ENCODE measurements around the gene SLC4A8.

Gene SLC4A8

DNA sequence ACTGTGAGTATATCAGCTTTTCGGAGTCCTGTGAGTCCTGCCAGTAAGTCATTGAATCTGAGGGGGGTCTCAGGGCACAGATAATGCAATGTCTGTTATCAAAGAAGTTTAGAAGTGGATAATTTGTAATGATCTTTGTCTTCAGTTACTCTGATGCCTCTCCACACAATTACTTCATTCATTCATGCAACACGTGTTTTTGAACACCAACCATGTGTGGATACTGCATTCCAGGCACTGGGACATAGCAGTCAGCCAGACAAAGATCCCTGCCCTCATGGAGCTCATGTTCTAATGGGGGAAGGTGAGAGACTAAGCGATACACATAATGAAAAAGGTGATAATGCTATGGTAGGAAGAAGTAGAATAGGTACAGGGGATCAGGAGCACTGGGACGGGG, 105.6 kb downstream of the SLC4A8 start:
- Histone ChIP-seq H2AFZ (ENCODE audit: low read length) (no peak overlapping the region), H3K4me2 (ENCODE audit: insufficient read depth, low read length, poor library complexity, severe bottlenecking) (no peak overlapping the region), H2BK12ac (ENCODE audit: low read length) (no peak overlapping the region), H3K27me3 (ENCODE audit: control insufficient read depth in 3 of 3, insufficient read depth in 3 of 3, low read depth in 1 of 3, low read length in 3 of 3) (peaks cover 0 to 6% (median 2%) of the 10 kb centered on the region in 3 experiments), H4K8ac (ENCODE audit: low read depth, low read length) (no peak overlapping the region), H3K9ac (ENCODE audit: low read depth, low read length, poor library complexity) (no peak overlapping the region), H3K36me3 (replicated peaks in 1 of 2; ENCODE audit: control insufficient read depth in 2 of 2, insufficient read depth in 2 of 2, low read length in 2 of 2) (no peaks in the 10 kb centered on the region), H2BK120ac (ENCODE audit: low read depth, low read length) (no peak overlapping the region), H3K4ac (ENCODE audit: low read length) (no peak overlapping the region), H3K79me1 (ENCODE audit: low read depth, low read length) (no peaks in the 10 kb centered on the region), H3K18ac (ENCODE audit: low read length) (no peak overlapping the region), H3K4me3 (ENCODE audit: low read length in 2 of 2) (no peak overlapping the region), H2BK5ac (ENCODE audit: low read length) (no peak overlapping the region), H2AK5ac (ENCODE audit: low read depth, low read length) (no peak overlapping the region), H4K91ac (ENCODE audit: low read depth, low read length, poor library complexity) (no peak overlapping the region), H3K27ac (replicated peaks; ENCODE audit: low read length) (no peak overlapping the region), H3K4me1 (ENCODE audit: control insufficient read depth in 2 of 2, insufficient read depth in 1 of 2, low read depth in 1 of 2, low read length in 2 of 2) (peaks cover 2 to 8% of the 10 kb centered on the region in 2 donors), H3K9me3 (replicated peaks in 1 of 2; ENCODE audit: control insufficient read depth in 2 of 2, insufficient read depth in 1 of 2, low read depth in 1 of 2, low read length in 2 of 2) (no peaks in the 10 kb centered on the region), H3K14ac (ENCODE audit: low read length) (no peak overlapping the region), H2BK15ac (ENCODE audit: low read length) (no peak overlapping the region), H3K23ac (ENCODE audit: low read depth, low read length, poor library complexity) (no peak overlapping the region)
- no peak for DNase-seq (ENCODE audit: low spot score)
- WGBS, 2 donors (ENCODE audit: extremely low coverage in 2 of 2, insufficient read length in 2 of 2, insufficient replicate concordance in 1 of 2): no CpG with 5 or more reads among the region's 4 CpGs

DNA sequence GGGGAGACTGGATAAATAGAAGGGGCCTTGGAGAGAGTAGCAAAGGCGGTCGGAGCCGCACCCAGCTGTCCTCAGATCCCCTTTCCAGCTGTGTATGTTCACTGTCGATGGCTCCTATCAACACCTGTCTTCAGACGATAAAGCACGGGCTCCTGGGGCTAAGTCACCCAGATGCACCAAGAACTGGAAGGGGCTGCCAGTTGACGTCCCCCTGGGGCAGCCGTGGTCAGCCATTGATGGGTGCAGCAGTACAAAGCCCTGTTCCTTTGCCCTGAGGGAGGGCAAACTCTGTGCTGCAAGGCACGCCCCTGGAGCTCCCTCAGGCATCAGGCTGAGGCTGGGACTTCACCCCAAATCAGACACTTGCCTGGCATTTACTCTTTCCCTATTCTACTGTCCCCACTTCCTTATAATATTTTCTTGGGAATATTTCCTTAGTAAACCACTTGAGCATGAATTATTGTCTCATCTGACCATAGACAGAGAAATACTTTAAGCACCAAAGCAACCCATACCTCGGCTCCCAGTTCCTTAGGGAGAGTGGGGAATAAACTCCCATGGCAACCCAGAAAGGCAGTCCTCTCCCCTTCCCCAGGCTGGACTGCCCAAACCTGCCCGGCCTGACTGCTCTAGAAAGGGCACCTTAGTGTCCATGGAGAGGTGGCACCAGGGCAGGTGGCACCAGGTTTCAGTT, 106.8 kb downstream of the SLC4A8 start:
- DNase-seq (ENCODE audit: low spot score): no peak

DNA sequence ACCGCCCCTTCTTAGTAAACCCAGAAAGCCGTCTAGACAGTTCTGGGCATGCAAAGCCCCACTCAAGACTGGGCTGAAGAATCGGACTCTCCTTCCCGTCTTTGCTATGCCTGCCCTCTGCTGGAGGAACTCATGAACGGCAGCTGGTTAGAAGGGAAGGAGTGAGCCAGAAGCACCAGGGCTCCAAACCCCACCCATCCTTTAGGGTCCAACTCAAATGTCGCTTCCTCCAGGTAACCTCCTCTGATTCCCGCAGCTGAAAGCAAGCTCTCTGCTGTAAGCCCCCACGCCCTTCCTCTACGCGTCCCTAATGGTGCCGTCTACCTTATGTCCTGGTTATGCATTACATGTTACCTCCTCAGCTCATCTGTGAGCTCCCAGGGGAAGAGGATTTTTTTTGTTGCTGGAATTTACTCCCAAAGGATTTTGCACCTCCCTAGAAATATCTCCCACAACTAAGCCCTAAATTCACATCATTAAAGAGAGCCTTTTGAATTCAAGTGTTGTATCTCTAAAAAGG, 107.4 kb downstream of the SLC4A8 start:
- Histone ChIP-seq H2BK15ac (ENCODE audit: low read length) (no peak overlapping the region), H3K27ac (replicated peaks; ENCODE audit: low read length) (no peak overlapping the region), H2AFZ (ENCODE audit: low read length) (peak overlapping the region; percentile 82), H3K36me3 (replicated peaks in 1 of 2; ENCODE audit: control insufficient read depth in 2 of 2, insufficient read depth in 2 of 2, low read length in 2 of 2) (no peaks in the 10 kb centered on the region), H3K27me3 (ENCODE audit: control insufficient read depth in 3 of 3, insufficient read depth in 3 of 3, low read depth in 1 of 3, low read length in 3 of 3) (peaks cover 0 to 6% (median 2%) of the 10 kb centered on the region in 3 experiments), H3K9me3 (replicated peaks in 1 of 2; ENCODE audit: control insufficient read depth in 2 of 2, insufficient read depth in 1 of 2, low read depth in 1 of 2, low read length in 2 of 2) (no peaks in the 10 kb centered on the region), H3K79me1 (ENCODE audit: low read depth, low read length) (no peaks in the 10 kb centered on the region), H2AK5ac (ENCODE audit: low read depth, low read length) (no peak overlapping the region), H3K18ac (ENCODE audit: low read length) (peak overlapping the region; percentile 5), H2BK5ac (ENCODE audit: low read length) (no peak overlapping the region), H4K8ac (ENCODE audit: low read depth, low read length) (no peak overlapping the region), H3K4me2 (ENCODE audit: insufficient read depth, low read length, poor library complexity, severe bottlenecking) (no peak overlapping the region), H3K4ac (ENCODE audit: low read length) (no peak overlapping the region), H3K14ac (ENCODE audit: low read length) (no peak overlapping the region), H3K23ac (ENCODE audit: low read depth, low read length, poor library complexity) (no peak overlapping the region), H3K4me1 (ENCODE audit: control insufficient read depth in 2 of 2, insufficient read depth in 1 of 2, low read depth in 1 of 2, low read length in 2 of 2) (peaks cover 2 to 8% of the 10 kb centered on the region in 2 donors), H4K91ac (ENCODE audit: low read depth, low read length, poor library complexity) (no peak overlapping the region), H2BK12ac (ENCODE audit: low read length) (no peak overlapping the region), H3K9ac (ENCODE audit: low read depth, low read length, poor library complexity) (no peak overlapping the region), H2BK120ac (ENCODE audit: low read depth, low read length) (no peak overlapping the region), H3K4me3 (ENCODE audit: low read length in 2 of 2) (no peak overlapping the region)
- peak; percentile 79 for DNase-seq (ENCODE audit: low spot score)
- WGBS, 2 donors (ENCODE audit: extremely low coverage in 2 of 2, insufficient read length in 2 of 2, insufficient replicate concordance in 1 of 2): no CpG with 5 or more reads among the region's 11 CpGs

More for the DNA sequence above, 106.8 kb downstream of the SLC4A8 start:
- H3K18ac ChIP-seq (ENCODE audit: low read length): peak overlapping the region; percentile 5
- H4K91ac ChIP-seq (ENCODE audit: low read depth, low read length, poor library complexity): no peak overlapping the region
- no peak overlapping the region for H3K14ac ChIP-seq (ENCODE audit: low read length)
- no peaks in the 10 kb centered on the region for H3K36me3 ChIP-seq (replicated peaks in 1 of 2; ENCODE audit: control insufficient read depth in 2 of 2, insufficient read depth in 2 of 2, low read length in 2 of 2)
- no peak overlapping the region for H3K4ac ChIP-seq (ENCODE audit: low read length)
- peaks cover 0 to 6% (median 2%) of the 10 kb centered on the region in 3 experiments for H3K27me3 ChIP-seq (ENCODE audit: control insufficient read depth in 3 of 3, insufficient read depth in 3 of 3, low read depth in 1 of 3, low read length in 3 of 3)
- H3K9ac ChIP-seq (ENCODE audit: low read depth, low read length, poor library complexity): no peak overlapping the region
- H2BK5ac ChIP-seq (ENCODE audit: low read length): no peak overlapping the region
- no peak overlapping the region for H3K27ac ChIP-seq (replicated peaks; ENCODE audit: low read length)
- no peaks in the 10 kb centered on the region for H3K79me1 ChIP-seq (ENCODE audit: low read depth, low read length)
- H2BK120ac ChIP-seq (ENCODE audit: low read depth, low read length): no peak overlapping the region
- H2BK12ac ChIP-seq (ENCODE audit: low read length): no peak overlapping the region
- WGBS, 2 donors (ENCODE audit: extremely low coverage in 2 of 2, insufficient read length in 2 of 2, insufficient replicate concordance in 1 of 2): no CpG with 5 or more reads among the region's 11 CpGs
- no peak overlapping the region for H2BK15ac ChIP-seq (ENCODE audit: low read length)
- no peak overlapping the region for H3K4me2 ChIP-seq (ENCODE audit: insufficient read depth, low read length, poor library complexity, severe bottlenecking)
- no peak overlapping the region for H4K8ac ChIP-seq (ENCODE audit: low read depth, low read length)
- peak overlapping the region; percentile 82 for H2AFZ ChIP-seq (ENCODE audit: low read length)
- no peak overlapping the region for H2AK5ac ChIP-seq (ENCODE audit: low read depth, low read length)
- H3K4me3 ChIP-seq (ENCODE audit: low read length in 2 of 2): no peak overlapping the region
- H3K9me3 ChIP-seq (replicated peaks in 1 of 2; ENCODE audit: control insufficient read depth in 2 of 2, insufficient read depth in 1 of 2, low read depth in 1 of 2, low read length in 2 of 2): no peaks in the 10 kb centered on the region
- peaks cover 2 to 8% of the 10 kb centered on the region in 2 donors for H3K4me1 ChIP-seq (ENCODE audit: control insufficient read depth in 2 of 2, insufficient read depth in 1 of 2, low read depth in 1 of 2, low read length in 2 of 2)
- H3K23ac ChIP-seq (ENCODE audit: low read depth, low read length, poor library complexity): no peak overlapping the region

DNA sequence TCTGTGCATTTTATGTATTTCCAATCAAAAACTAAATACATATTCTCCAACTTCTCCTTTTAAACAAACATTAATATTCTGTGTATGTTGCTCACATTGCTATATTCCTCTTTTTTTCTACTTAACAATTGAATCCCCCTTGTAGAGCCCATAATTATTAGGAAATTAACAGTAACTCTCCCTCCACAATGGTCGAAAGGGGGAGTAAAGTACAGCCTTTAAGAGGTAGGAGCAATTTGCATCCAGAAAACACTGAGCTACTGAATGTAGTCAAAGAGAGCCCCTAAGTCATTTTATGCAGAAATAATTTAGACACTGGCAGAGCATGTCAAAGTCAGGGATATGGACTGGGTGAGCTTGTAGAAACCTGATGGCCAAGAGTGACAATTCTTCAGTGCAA, 109.2 kb downstream of the SLC4A8 start:
- H4K8ac ChIP-seq (ENCODE audit: low read depth, low read length): no peak overlapping the region
- H3K14ac ChIP-seq (ENCODE audit: low read length): no peak overlapping the region
- H2BK12ac ChIP-seq (ENCODE audit: low read length): no peak overlapping the region
- no peak overlapping the region for H2AK5ac ChIP-seq (ENCODE audit: low read depth, low read length)
- no CpG with 5 or more reads among the region's 1 CpG for WGBS, 2 donors (ENCODE audit: extremely low coverage in 2 of 2, insufficient read length in 2 of 2, insufficient replicate concordance in 1 of 2)
- H3K4me2 ChIP-seq (ENCODE audit: insufficient read depth, low read length, poor library complexity, severe bottlenecking): no peak overlapping the region
- no peak overlapping the region for H2BK5ac ChIP-seq (ENCODE audit: low read length)
- peaks cover 4 to 8% of the 10 kb centered on the region in 2 donors for H3K4me1 ChIP-seq (ENCODE audit: control insufficient read depth in 2 of 2, insufficient read depth in 1 of 2, low read depth in 1 of 2, low read length in 2 of 2)
- no peak overlapping the region for H3K4me3 ChIP-seq (ENCODE audit: low read length in 2 of 2)
- no peak overlapping the region for H3K18ac ChIP-seq (ENCODE audit: low read length)
- DNase-seq (ENCODE audit: low spot score): no peak
- H3K27ac ChIP-seq (replicated peaks; ENCODE audit: low read length): no peak overlapping the region
- H3K36me3 ChIP-seq (replicated peaks in 1 of 2; ENCODE audit: control insufficient read depth in 2 of 2, insufficient read depth in 2 of 2, low read length in 2 of 2): no peaks in the 10 kb centered on the region
- no peak overlapping the region for H2BK15ac ChIP-seq (ENCODE audit: low read length)
- no peak overlapping the region for H3K4ac ChIP-seq (ENCODE audit: low read length)
- H3K9me3 ChIP-seq (replicated peaks in 1 of 2; ENCODE audit: control insufficient read depth in 2 of 2, insufficient read depth in 1 of 2, low read depth in 1 of 2, low read length in 2 of 2): no peaks in the 10 kb centered on the region
- H3K79me1 ChIP-seq (ENCODE audit: low read depth, low read length): no peaks in the 10 kb centered on the region
- no peak overlapping the region for H2BK120ac ChIP-seq (ENCODE audit: low read depth, low read length)
- H3K23ac ChIP-seq (ENCODE audit: low read depth, low read length, poor library complexity): no peak overlapping the region
- H3K27me3 ChIP-seq (ENCODE audit: control insufficient read depth in 3 of 3, insufficient read depth in 3 of 3, low read depth in 1 of 3, low read length in 3 of 3): peaks cover 0 to 6% (median 2%) of the 10 kb centered on the region in 3 experiments
- no peak overlapping the region for H4K91ac ChIP-seq (ENCODE audit: low read depth, low read length, poor library complexity)
- peak overlapping the region; percentile 23 for H2AFZ ChIP-seq (ENCODE audit: low read length)
- H3K9ac ChIP-seq (ENCODE audit: low read depth, low read length, poor library complexity): no peak overlapping the region

Data from neuronal stem cell (in vitro differentiated cells).